HL-60/S4 treated with phorbol 12-myristate 13-acetate at 8.2 ng/mL for 4 days and 3 days (cell line): ENCODE data around the gene NEK7.
"Not testable (repeated sequence)": the region's sequence is repeated elsewhere in the genome, so short reads cannot be mapped to it uniquely, and the experiment has no call there.

Experiments used
- in situ Hi-C: fragments of 300-500 bp; cut with MboI; formaldehyde crosslinking; loops from 2 replicates; pipeline ENCODE4 v1.15.0; 2022; ENCODE audit warnings: low sequenced_read_pairs

The NEK7 gene

DNA sequence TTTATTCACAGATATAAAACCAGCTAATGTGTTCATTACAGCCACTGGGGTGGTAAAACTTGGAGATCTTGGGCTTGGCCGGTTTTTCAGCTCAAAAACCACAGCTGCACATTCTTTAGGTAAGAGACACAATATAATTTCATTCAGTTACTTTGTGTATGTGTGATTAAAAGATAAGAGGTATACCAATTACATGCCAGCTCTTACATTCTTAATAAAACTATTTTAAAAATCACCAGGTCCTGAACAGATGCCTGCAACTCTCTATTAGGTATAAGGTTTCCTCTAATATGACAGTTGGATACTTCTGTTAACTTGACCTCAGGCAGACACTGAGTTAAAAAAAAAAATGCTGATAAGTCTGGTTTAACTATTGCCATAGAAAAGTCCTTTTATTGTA is 122.1 kb downstream of the NEK7 start:
- in situ Hi-C loops, result no loop called here

DNA sequence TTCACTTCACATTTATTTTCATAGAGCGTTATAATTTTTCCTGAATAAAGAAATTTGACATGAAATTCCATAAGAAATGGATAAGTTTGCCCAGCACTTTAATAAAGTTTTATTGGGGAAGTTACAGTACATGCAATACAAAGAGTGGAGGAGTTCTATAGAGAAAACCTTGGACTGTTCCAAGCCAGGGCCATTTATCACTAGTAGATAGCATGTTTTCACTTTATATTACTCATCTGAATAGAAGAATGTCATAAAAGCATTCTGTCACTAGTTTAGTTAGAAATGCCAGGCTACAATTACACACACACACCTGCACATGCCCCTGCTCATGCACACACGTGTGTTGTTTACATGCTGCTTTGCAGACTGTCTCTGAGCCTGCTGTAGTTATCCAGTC is 123.3 kb downstream of the NEK7 start:
- in situ Hi-C loops, result no loop called here

DNA sequence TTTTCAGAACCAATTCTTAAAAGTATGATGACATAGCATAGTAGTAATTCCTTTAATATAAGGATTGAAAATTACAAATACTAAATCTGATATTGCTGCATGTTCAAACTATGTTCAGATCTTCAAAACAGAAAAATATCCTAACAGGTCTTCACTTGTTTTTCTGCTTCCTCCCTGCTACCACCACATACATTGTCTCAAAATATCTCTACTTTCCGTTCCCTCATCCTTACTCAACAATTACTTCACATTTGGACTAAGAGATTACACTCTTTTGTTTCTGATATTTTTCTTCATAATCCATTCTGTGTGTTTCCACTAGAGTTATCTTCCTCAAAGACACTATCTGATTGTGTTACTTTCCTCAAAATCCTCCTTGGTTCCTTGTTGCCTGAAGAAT is 125.1 kb downstream of the NEK7 start:
- in situ Hi-C loops, result no loop called here

- in situ Hi-C loops, result no loop called here
These were observed 126.4 kb downstream of the NEK7 start for GRCh38 chr1:198283222-198283621.

DNA sequence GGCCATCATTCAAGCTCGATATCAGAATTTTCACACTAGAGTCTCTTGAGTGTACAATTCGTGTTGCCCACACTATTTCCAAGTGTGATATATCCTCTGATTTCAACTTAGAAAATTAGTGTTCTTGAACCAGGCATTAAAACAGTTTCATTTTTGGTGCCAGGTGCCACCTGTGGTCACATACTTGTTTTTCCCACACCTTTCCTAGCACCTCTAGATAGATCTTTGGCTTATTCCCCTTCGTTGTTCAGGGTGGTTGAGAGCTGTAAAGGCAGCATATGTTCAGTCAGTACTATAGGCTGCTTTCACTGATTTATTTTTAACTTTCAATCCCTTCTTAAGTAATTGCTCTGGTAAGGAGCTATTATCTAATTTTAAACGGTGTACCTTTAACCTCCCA is 131.1 kb downstream of the NEK7 start:
- in situ Hi-C loops, result no loop called here

GRCh38 chr1:198290089-198290683 is 133.4 kb downstream of the NEK7 start:
- in situ Hi-C loops, result no loop called here

DNA sequence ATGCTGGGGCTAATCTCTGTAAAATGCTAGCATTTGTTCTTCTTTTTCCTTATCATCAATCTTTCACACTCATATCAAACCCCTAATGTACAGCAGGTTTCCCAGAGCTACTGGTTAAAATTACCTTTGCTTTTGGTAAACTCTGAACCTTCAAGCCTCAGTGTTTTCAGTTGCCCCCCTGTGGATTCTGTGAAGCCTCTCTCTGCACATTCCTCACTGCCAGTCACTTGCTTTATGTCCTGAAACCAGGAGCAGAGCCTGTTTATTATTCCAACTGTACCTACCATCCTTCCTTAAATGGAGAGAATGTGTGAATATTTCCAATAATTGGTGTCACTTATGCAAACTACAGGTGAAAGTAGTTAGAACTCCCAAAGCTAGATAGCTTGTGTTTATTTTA is 134.2 kb downstream of the NEK7 start:
- in situ Hi-C loops, result no loop called here

- in situ Hi-C loops, result no loop called here
These were observed 135.1 kb downstream of the NEK7 start for GRCh38 chr1:198291924-198292323.

DNA sequence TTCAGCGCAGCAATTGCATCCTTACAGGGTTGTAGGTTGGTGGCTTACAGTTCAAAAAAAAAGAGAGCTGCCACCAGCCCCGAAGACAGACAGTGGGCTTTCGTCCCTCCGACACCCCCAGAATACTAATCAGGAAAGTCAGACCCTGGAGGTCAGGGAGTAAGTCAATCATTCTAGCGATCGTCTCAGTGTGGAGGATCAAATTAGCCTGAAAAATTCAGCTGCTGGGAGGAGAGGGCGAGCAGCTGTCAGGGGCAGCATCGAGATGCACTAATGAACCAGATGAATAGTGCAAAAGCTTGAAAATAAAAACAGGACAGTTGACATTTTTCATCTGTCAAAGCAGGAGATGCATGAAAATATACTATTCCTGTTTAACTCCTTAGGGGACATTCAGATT is 138.4 kb downstream of the NEK7 start:
- in situ Hi-C loops, result no loop called here

GRCh38 chr1:198295971-198296370 is 139.2 kb downstream of the NEK7 start:
- in situ Hi-C loops, result no loop called here

GRCh38 chr1:198297281-198297680 is 140.5 kb downstream of the NEK7 start:
- in situ Hi-C loops, result no loop called here

- in situ Hi-C loops, result no loop called here
These were observed 141.8 kb downstream of the NEK7 start for GRCh38 chr1:198298640-198299039.

DNA sequence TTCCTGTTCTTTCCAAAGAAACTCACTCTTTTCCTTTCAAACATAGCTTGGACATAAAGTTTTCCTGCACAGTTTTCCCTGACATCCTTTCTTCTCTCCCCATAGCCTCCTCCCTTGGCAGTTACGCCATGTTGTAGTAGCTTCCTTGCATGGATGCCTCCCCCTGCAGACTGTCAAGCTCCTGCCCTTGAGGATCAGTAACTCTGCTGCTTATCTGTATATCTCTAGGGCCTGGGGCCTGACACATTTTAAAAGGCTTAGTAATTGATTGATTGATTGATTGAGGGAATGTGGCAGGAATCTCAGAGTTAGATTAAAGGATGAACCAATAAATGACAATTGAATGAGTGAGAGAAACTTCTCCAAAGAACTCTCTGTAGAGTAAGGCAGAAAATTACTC is 143.7 kb downstream of the NEK7 start:
- in situ Hi-C loops, result no loop called here

GRCh38 chr1:198304431-198304830 is 147.6 kb downstream of the NEK7 start:
- in situ Hi-C loops, result no loop called here

- in situ Hi-C loops, result not testable (repeated sequence)
These were observed 158.0 kb downstream of the NEK7 start for GRCh38 chr1:198314817-198315216.

DNA sequence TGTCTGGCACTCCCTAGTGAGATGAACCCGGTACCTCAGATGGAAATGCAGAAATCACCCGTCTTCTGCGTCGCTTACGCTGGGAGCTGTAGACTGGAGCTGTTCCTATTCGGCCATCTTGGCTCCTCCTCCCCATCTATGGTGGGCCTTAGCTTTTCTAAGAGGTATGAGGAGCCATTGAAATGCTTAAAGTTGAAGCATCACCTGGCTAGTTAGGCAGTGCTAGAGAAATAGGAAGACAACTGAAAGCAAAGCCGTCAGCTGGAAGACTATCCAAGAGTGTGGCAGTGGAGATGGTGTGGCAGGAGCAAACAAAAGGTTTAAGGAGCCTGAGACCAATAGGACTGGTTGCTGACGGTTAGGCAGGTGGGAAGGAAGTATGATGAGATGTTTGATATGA is 158.5 kb downstream of the NEK7 start:
- in situ Hi-C loops, result not testable (repeated sequence)

GRCh38 chr1:198316546-198317100 is 159.8 kb downstream of the NEK7 start:
- in situ Hi-C loops, result no loop called here

DNA sequence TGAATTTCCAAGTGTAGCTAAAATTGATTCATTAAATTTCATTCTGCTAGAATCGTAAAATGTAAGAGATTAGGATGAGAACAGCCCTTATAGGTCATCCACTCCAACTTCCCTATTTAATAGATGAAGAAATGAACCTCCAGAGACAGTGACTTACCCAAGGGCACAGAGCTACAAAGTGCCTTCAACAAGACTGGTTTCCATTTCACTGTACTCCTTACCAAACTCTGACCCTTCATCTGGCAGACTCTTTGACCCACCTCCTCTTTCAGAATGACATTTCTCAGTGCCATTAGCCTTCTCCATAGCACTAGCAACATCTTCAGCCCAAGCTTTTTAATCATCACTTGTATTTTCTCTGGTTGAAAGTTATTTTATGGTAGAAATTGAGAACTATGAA is 161.3 kb downstream of the NEK7 start:
- in situ Hi-C loops, result no loop called here

DNA sequence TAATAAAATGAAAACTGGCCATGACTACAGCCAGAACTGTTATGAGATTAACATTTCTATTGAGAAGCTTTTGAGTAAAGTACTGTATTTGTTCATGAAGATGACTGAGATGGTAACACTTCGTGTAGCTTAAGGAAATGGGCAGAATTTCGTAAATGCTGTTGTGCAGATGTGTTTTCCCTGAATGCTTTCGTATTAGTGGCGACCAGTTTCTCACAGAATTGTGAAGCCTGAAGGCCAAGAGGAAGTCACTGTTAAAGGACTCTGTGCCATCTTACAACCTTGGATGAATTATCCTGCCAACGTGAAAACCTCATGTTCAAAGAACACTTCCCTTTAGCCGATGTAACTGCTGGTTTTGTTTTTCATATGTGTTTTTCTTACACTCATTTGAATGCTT is 164.0 kb downstream of the NEK7 start:
- in situ Hi-C loops, result no loop called here

GRCh38 chr1:198326232-198326631 is 169.4 kb downstream of the NEK7 start:
- in situ Hi-C loops, result no loop called here

DNA sequence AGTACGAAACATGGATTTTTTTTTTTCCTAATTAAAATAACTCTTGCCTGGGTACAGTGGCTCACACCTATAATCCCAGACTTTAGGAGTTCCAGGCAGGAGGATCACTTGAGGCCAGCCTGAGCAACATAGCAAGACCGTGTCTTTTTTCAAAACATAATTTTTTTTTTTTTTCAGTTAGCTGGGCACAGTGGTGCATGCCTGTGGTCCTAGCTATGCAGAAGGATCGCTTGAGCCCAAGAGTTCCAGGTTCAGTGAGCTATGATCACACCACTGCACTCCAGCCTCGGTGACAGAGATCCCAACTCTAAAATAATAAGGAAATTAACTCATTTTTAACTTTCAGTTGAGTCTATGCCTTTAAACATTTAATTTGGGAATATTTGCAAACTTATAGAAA is 170.1 kb downstream of the NEK7 start:
- in situ Hi-C loops, result no loop called here

DNA sequence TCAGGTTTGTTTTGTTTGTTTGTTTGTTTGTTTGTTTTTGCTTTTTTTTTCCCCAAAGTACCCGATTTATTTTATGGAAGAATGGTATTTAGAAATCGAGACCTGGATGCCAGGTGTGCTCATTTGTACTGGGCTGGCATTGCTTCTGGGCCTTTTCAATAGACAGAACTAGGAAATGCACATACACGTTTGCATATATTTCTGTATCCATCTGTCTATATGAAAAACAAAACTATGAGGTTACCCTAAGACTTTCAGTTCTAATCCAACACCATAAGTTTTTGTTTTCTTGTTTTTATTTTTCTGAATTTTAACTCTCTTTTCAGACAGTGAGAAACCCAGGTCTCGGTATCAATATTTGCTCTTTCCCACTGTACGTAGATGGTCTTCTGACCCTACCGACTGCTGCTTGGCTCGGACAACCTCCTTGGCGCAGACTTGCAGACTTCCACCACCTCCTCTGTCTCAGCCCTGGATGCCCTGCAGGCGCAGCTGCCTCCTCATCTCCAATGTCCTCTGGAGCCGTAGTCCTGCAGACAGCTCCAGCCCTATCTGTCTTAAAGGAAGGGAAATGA is 171.7 kb downstream of the NEK7 start:
- in situ Hi-C loops, result no loop called here
